PC-9 (cell line): ENCODE data around the gene PLXDC2. TPM values are rescaled to one million over a fixed set of nuclear protein-coding genes. Genes with fewer than 3 reads are reported as not detected.

ENCODE experiments used
- BruUV-seq: library from RNA; stranded (reverse); fragments of 400-500 nt; replicated peaks from 2 replicates; lab custom pipeline; 2021; lab: Mats Ljungman, UMichigan
- CTCF ChIA-PET: fragments of 300-600 bp; sonication (Branson Sonifier 250); formaldehyde crosslinking; loops from one replicate; lab custom pipeline; 2022; ENCODE audit warnings: antibody characterized with exemption; lab: Charles Lee
- POLR2A ChIA-PET: fragments of 300-600 bp; sonication (Branson Sonifier 250); formaldehyde crosslinking; loops from one replicate; lab custom pipeline; 2022; ENCODE audit warnings: antibody characterized with exemption; ENCODE audit not compliant: unreplicated experiment; lab: Charles Lee
- DNase-seq, 2 experiments: peaks; one replicate each; pipeline versions ENCODE4 v3.0.0 to v3.0.0-alpha.2; 2015 to 2022; ENCODE audit warnings: mixed read lengths in 1 of 2
- H2AFZ ChIP-seq: fragments of 200-600 bp; sonication (generic); 2 replicates; pipeline ENCODE4 v1.8.1; 2017; ENCODE audit warnings: antibody characterized with exemption
- H3F3A ChIP-seq: fragments of 200-600 bp; sonication (generic); 2 replicates; pipeline ENCODE4 v1.8.1; 2017; ENCODE audit warnings: antibody characterized with exemption, mild to moderate bottlenecking, low read depth; ENCODE audit not compliant: insufficient read depth
- H3K27ac ChIP-seq: fragments of 200-600 bp; sonication (generic); 2 replicates; pipeline ENCODE4 v1.6.1; 2016; ENCODE audit warnings: mixed run types
- H3K27me3 ChIP-seq: fragments of 200-600 bp; sonication (generic); 2 replicates; pipeline ENCODE4 v1.6.1; 2016; ENCODE audit warnings: low read depth, mixed run types; ENCODE audit not compliant: insufficient read depth
- H3K36me3 ChIP-seq: fragments of 200-600 bp; sonication (generic); 2 replicates; pipeline ENCODE4 v1.6.1; 2016; ENCODE audit warnings: low read depth, mixed run types
- H3K4me1 ChIP-seq: fragments of 200-600 bp; sonication (generic); replicated peaks from 2 replicates; pipeline ENCODE4 v1.6.1; 2016; ENCODE audit warnings: mixed run types; ENCODE audit not compliant: insufficient read depth
- H3K4me2 ChIP-seq: fragments of 200-600 bp; sonication (generic); 2 replicates; pipeline ENCODE4 v1.6.1; 2017; ENCODE audit warnings: mixed run types
- H3K4me3 ChIP-seq: fragments of 200-600 bp; sonication (generic); 2 replicates; pipeline ENCODE4 v1.6.1; 2016; ENCODE audit warnings: mixed run types
- H3K79me2 ChIP-seq: fragments of 200-600 bp; sonication (generic); 2 replicates; pipeline ENCODE4 v1.6.1; 2017; ENCODE audit warnings: low read depth, mixed run types
- H3K9me2 ChIP-seq: fragments of 200-600 bp; sonication (generic); 2 replicates; pipeline ENCODE4 v1.8.1; 2017; ENCODE audit warnings: mild to moderate bottlenecking; ENCODE audit not compliant: insufficient read depth
- H3K9me3 ChIP-seq: fragments of 200-600 bp; sonication (generic); 2 replicates; pipeline ENCODE4 v1.8.1; 2016; ENCODE audit warnings: low read depth; ENCODE audit not compliant: insufficient read depth
- H4K20me1 ChIP-seq: fragments of 200-600 bp; sonication (generic); 2 replicates; pipeline ENCODE4 v1.8.1; 2017; ENCODE audit not compliant: insufficient read depth
- EZH2 ChIP-seq: fragments of 200-600 bp; sonication (generic); IDR thresholded peaks from 2 replicates; pipeline ENCODE4 v1.8.0; 2017; ENCODE audit warnings: antibody characterized with exemption, low read depth
- intact Hi-C: fragments of 100-400 bp; cut with micrococcal nuclease; formaldehyde crosslinking; loops from one replicate; pipeline ENCODE4 v1.10.0; 2022; ENCODE audit not compliant: unreplicated experiment
- total RNA-seq: library from RNA; stranded (reverse); gene quantifications from 2 replicates; pipeline ENCODE4 v1.2.3, GENCODE V29; 2021
- TF ChIP-seq, protein P1 (sequence below): fragments of 200-600 bp; sonication (generic); conservative IDR thresholded peaks from 2 replicates; pipeline ENCODE4 v1.6.1; 2017; ENCODE audit warnings: mixed run types, antibody characterized with exemption, mild to moderate bottlenecking, moderate library complexity

PLXDC2 gene
- total RNA-seq, 1 experiment from 2014 or later, result not detected

DNA sequence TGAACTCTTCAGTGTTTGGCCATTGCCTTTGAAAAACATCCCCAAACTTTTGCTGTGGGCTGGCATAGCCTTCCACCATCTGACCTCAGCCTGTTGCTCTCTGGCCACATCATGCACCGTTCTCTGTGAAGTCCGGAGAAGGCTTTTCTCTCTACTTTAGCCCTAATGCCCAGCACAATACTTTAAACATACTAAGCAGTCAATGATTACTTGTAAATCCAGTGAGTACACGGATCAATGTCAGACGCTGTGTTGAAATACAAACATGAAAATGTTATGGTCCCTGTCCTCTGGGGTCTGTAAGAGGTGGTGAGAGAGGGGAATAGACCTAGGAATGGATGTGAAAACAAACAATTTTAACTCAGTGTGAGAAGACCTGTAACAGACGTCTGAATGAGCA is 297.9 kb downstream of the PLXDC2 start:
- Histone ChIP-seq H3K36me3 (no peaks in the 10 kb centered on the region), H4K20me1 (no peaks in the 10 kb centered on the region), H3K9me2 (no peaks in the 10 kb centered on the region), H3K4me2 (no peak overlapping the region), H3K4me1 (no peaks in the 10 kb centered on the region), H3F3A (no peaks in the 10 kb centered on the region), H3K4me3 (no peak overlapping the region), H3K27ac (no peak overlapping the region), H2AFZ (no peak overlapping the region), H3K27me3 (no peaks in the 10 kb centered on the region), H3K9me3 (no peaks in the 10 kb centered on the region), H3K79me2 (no peaks in the 10 kb centered on the region)
- no TSS peak for BruUV-seq
- no peak for DNase-seq
- ChIA-PET POLR2A (no interaction called here), CTCF (no interaction called here)
- TF ChIP-seq, protein P1, sequence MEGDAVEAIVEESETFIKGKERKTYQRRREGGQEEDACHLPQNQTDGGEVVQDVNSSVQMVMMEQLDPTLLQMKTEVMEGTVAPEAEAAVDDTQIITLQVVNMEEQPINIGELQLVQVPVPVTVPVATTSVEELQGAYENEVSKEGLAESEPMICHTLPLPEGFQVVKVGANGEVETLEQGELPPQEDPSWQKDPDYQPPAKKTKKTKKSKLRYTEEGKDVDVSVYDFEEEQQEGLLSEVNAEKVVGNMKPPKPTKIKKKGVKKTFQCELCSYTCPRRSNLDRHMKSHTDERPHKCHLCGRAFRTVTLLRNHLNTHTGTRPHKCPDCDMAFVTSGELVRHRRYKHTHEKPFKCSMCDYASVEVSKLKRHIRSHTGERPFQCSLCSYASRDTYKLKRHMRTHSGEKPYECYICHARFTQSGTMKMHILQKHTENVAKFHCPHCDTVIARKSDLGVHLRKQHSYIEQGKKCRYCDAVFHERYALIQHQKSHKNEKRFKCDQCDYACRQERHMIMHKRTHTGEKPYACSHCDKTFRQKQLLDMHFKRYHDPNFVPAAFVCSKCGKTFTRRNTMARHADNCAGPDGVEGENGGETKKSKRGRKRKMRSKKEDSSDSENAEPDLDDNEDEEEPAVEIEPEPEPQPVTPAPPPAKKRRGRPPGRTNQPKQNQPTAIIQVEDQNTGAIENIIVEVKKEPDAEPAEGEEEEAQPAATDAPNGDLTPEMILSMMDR, result no peak
- no peak for TF ChIP-seq EZH2
- intact Hi-C loops, result no loop called here

DNA sequence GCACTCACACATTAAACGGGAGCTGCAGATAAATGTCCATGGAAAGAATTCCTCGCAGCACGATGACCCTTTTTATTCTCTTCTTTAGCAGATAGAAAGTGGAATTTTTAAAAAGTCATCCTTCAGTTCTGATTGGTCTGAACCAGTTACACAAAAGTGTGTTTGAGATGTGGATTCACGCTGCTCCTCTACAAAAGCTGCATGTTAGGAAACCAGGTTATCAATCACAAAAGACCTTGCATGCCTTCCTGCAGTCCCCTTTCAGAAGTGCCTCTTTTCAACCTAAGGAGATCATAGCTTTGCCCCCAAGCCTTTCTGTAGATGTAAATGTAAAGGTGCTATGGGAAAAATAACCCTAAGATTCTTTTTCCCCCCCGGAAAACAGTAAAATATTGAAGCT is 299.7 kb downstream of the PLXDC2 start:
- no peaks in the 10 kb centered on the region for H3K79me2 ChIP-seq
- H3K4me3 ChIP-seq, result no peak overlapping the region
- CTCF ChIA-PET, result no interaction called here
- no peaks in the 10 kb centered on the region for H3K4me1 ChIP-seq
- BruUV-seq, result no TSS peak
- H4K20me1 ChIP-seq, result no peaks in the 10 kb centered on the region
- no peaks in the 10 kb centered on the region for H3F3A ChIP-seq
- no peaks in the 10 kb centered on the region for H3K9me2 ChIP-seq
- no peaks in the 10 kb centered on the region for H3K9me3 ChIP-seq
- POLR2A ChIA-PET, result no interaction called here
- no peak overlapping the region for H2AFZ ChIP-seq
- H3K27ac ChIP-seq, result no peak overlapping the region
- H3K4me2 ChIP-seq, result no peak overlapping the region
- no peak for DNase-seq
- TF ChIP-seq EZH2, result no peak
- TF ChIP-seq, protein P1, result no peak
- no peaks in the 10 kb centered on the region for H3K36me3 ChIP-seq
- intact Hi-C loops, result no loop called here
- 0 out of 2 replicates have a peak, but pooled peaks cover 1% of the 10 kb centered on the region for H3K27me3 ChIP-seq

DNA sequence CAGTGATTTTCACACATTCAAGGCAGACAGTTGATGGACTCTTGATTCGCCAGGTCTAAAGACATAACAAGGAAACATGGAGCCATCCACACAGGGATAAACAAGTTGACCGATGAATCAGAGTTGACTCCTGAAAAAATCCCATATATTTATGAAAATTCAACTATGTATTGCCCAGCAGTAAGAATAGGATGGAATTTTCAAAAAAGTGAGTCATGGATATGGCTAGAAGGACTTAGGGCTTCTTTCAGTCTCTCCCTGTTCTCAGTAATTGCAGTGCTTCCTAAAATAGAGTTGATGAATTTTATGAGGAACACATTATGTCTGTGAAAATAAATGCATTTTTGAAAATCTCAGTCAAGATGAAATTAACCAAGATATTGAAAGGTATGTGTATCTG is 301.2 kb downstream of the PLXDC2 start:
- DNase-seq, result no peak
- BruUV-seq, result no TSS peak
- no peaks in the 10 kb centered on the region for H3K9me3 ChIP-seq
- no peak overlapping the region for H2AFZ ChIP-seq
- H3F3A ChIP-seq, result no peaks in the 10 kb centered on the region
- 0 out of 2 replicates have a peak, but pooled peaks cover 4% of the 10 kb centered on the region for H3K27me3 ChIP-seq
- intact Hi-C loops, result no loop called here
- no peaks in the 10 kb centered on the region for H3K9me2 ChIP-seq
- no peak overlapping the region for H3K4me2 ChIP-seq
- H3K79me2 ChIP-seq, result no peaks in the 10 kb centered on the region
- ChIA-PET POLR2A (no interaction called here), CTCF (no interaction called here)
- H4K20me1 ChIP-seq, result no peaks in the 10 kb centered on the region
- H3K4me3 ChIP-seq, result no peak overlapping the region
- TF ChIP-seq EZH2, result no peak
- TF ChIP-seq, protein P1, result no peak
- no peak overlapping the region for H3K27ac ChIP-seq
- no peaks in the 10 kb centered on the region for H3K4me1 ChIP-seq
- H3K36me3 ChIP-seq, result no peaks in the 10 kb centered on the region
